Panc1 (cell line): ENCODE measurements around the gene CHL1.

Source experiments
- CTCF ChIP-seq: fragments of 450-650 bp; IDR thresholded peaks from 2 replicates; pipeline ENCODE4 v1.5.1; 2017; ENCODE audit warnings: mild to moderate bottlenecking
- POLR2AphosphoS5 ChIP-seq: IDR thresholded peaks from 2 replicates; pipeline ENCODE4 v1.6.1; 2012; ENCODE audit warnings: mild to moderate bottlenecking, low read depth, low read length, moderate library complexity
- REST ChIP-seq, 2 experiments: IDR thresholded peaks; 2 replicates each; pipeline ENCODE4 v1.6.1; 2011 to 2012; ENCODE audit warnings: low read depth in 2 of 2, control low read depth in 1 of 2, low read length in 1 of 2, mild to moderate bottlenecking in 1 of 2, moderate library complexity in 1 of 2; ENCODE audit not compliant: insufficient read depth in 1 of 2
- SIN3A ChIP-seq: IDR thresholded peaks from 2 replicates; pipeline ENCODE4 v1.6.1; 2012; ENCODE audit warnings: low read depth, mild to moderate bottlenecking, low read length, moderate library complexity, borderline replicate concordance; ENCODE audit not compliant: insufficient read depth

- no peak for TF ChIP-seq CTCF
- TF ChIP-seq POLR2AphosphoS5, result no peak
- TF ChIP-seq REST (IDR thresholded peaks at IDR 0.05; ENCODE audit: insufficient read depth in 1 of 2, low read depth in 2 of 2, low read length in 1 of 2), result no peak
- TF ChIP-seq SIN3A, result no peak
Measured at GRCh38 chr3:403826-404225, 207.3 kb downstream of the CHL1 start.
